Nephron progenitor cell (in vitro differentiated cells): ENCODE data around the gene DAGLB.

ENCODE experiments used
- DNase-seq: peaks from one replicate; pipeline ENCODE4 v3.0.0; 2021
- H3K27ac Mint-ChIP-seq: 2 replicates; pipeline ENCODE4 v1.8.0; 2021; ENCODE audit warnings: mild to moderate bottlenecking, moderate library complexity, mixed read lengths
- H3K27me3 Mint-ChIP-seq: 2 replicates; pipeline ENCODE4 v1.8.0; 2021; ENCODE audit warnings: mild to moderate bottlenecking, low read depth, mixed read lengths; ENCODE audit not compliant: poor library complexity
- H3K36me3 Mint-ChIP-seq: 2 replicates; pipeline ENCODE4 v1.8.0; 2021; ENCODE audit warnings: low read depth, mixed read lengths
- H3K4me1 Mint-ChIP-seq: 2 replicates; pipeline ENCODE4 v1.8.0; 2021; ENCODE audit warnings: mixed read lengths
- H3K4me3 Mint-ChIP-seq: 2 replicates; pipeline ENCODE4 v1.8.0; 2021; ENCODE audit warnings: mild to moderate bottlenecking, moderate library complexity, mixed read lengths
- H3K9me3 Mint-ChIP-seq: 2 replicates; pipeline ENCODE4 v1.8.0; 2021; ENCODE audit warnings: mild to moderate bottlenecking, moderate library complexity, mixed read lengths
- CTCF ChIP-seq: fragments of 200-600 bp; sonication (generic); IDR thresholded peaks from 2 replicates; pipeline ENCODE4 v1.5.0; 2021; ENCODE audit warnings: antibody characterized with exemption

DAGLB gene

GRCh38 chr7:6481445-6481844, 33.7 kb upstream of the DAGLB start:
- Mint-ChIP-seq H3K9me3 (peaks cover 14% of the 10 kb centered on the region), H3K27ac (no peak overlapping the region), H3K36me3 (peaks cover 26% of the 10 kb centered on the region), H3K27me3 (peaks cover 9% of the 10 kb centered on the region), H3K4me3 (peak overlapping the region; percentile 67), H3K4me1 (peaks cover 53% of the 10 kb centered on the region)
- no peak for DNase-seq
- no peak for TF ChIP-seq CTCF

- no peak overlapping the region for H3K27ac Mint-ChIP-seq
- H3K4me3 Mint-ChIP-seq = no peak overlapping the region
- H3K9me3 Mint-ChIP-seq = peaks cover 12% of the 10 kb centered on the region
- H3K4me1 Mint-ChIP-seq = peaks cover 59% of the 10 kb centered on the region
- peaks cover 7% of the 10 kb centered on the region for H3K27me3 Mint-ChIP-seq
- no peak for TF ChIP-seq CTCF
- no peak for DNase-seq
- peaks cover 32% of the 10 kb centered on the region for H3K36me3 Mint-ChIP-seq
Measured at GRCh38 chr7:6480323-6480660, 32.5 kb upstream of the DAGLB start.

- Mint-ChIP-seq H3K4me1 (peaks cover 53% of the 10 kb centered on the region), H3K9me3 (no peaks in the 10 kb centered on the region), H3K4me3 (no peak overlapping the region), H3K27ac (no peak overlapping the region), H3K27me3 (peaks cover under 1% of the 10 kb centered on the region), H3K36me3 (peaks cover 27% of the 10 kb centered on the region)
- TF ChIP-seq CTCF = no peak
- DNase-seq = no peak
Measured at GRCh38 chr7:6479067-6479466, 31.3 kb upstream of the DAGLB start.

- no peak for TF ChIP-seq CTCF
- Mint-ChIP-seq H3K27ac (no peak overlapping the region), H3K36me3 (peaks cover 30% of the 10 kb centered on the region), H3K4me1 (peaks cover 53% of the 10 kb centered on the region), H3K9me3 (no peaks in the 10 kb centered on the region), H3K4me3 (no peak overlapping the region), H3K27me3 (no peaks in the 10 kb centered on the region)
- DNase-seq = no peak
Measured at GRCh38 chr7:6478186-6478585, 30.4 kb upstream of the DAGLB start.

GRCh38 chr7:6477318-6477660, 29.5 kb upstream of the DAGLB start:
- Mint-ChIP-seq H3K4me3 (no peak overlapping the region), H3K4me1 (peaks cover 50% of the 10 kb centered on the region), H3K27me3 (no peaks in the 10 kb centered on the region), H3K9me3 (no peaks in the 10 kb centered on the region), H3K36me3 (peaks cover 33% of the 10 kb centered on the region), H3K27ac (no peak overlapping the region)
- TF ChIP-seq CTCF = no peak
- DNase-seq = no peak

GRCh38 chr7:6476596-6477317, 29.0 kb upstream of the DAGLB start:
- Mint-ChIP-seq H3K4me3 (no peak overlapping the region), H3K4me1 (peaks cover 47% of the 10 kb centered on the region), H3K9me3 (no peaks in the 10 kb centered on the region), H3K27me3 (no peaks in the 10 kb centered on the region), H3K36me3 (peaks cover 39% of the 10 kb centered on the region), H3K27ac (no peak overlapping the region)
- TF ChIP-seq CTCF = no peak
- DNase-seq = no peak
